Prostate gland (tissue), 2 donors: ENCODE results near the gene RAB36.

Experiments
- CTCF ChIP-seq, 4 experiments: fragments of 200-600 bp in 2 of 4; fragments of 450-650 bp in 2 of 4; sonication (generic) in 2 of 4; IDR thresholded peaks; 1 replicate in 3 of 4; 2 replicates in 1 of 4; pipeline ENCODE4 v1.5.1; 2016 to 2019; ENCODE audit warnings: antibody characterized with exemption in 4 of 4, mild to moderate bottlenecking in 2 of 4, moderate library complexity in 2 of 4
- POLR2A ChIP-seq: fragments of 450-650 bp; IDR thresholded peaks from one replicate; pipeline ENCODE4 v1.6.1; 2016; ENCODE audit warnings: antibody characterized with exemption, mild to moderate bottlenecking
- POLR2AphosphoS5 ChIP-seq: sonication (generic); formaldehyde crosslinking; IDR thresholded peaks from one replicate; pipeline ENCODE4 v1.6.1; 2017; ENCODE audit warnings: antibody characterized with exemption

GRCh38 chr22:23131931-23132330 lies 13.3 kb upstream of the RAB36 start:
- TF ChIP-seq CTCF (IDR thresholded peaks at IDR 0.05) (no peak), POLR2A (no peak), POLR2AphosphoS5 (no peak)
